Stimulated activated CD8-positive, alpha-beta memory T cell treated with anti-CD3 and anti-CD28 coated beads, Interleukin-15, amount 100 ng/mL, for 1 hour (primary cell): ENCODE measurements around the gene OR6C6.
"Not testable (repeated sequence)": the region's sequence is repeated elsewhere in the genome, so short reads cannot be mapped to it uniquely, and the experiment has no call there.

ENCODE experiments used
- DNase-seq: peaks from one replicate; pipeline ENCODE4 v3.0.0-alpha.2; 2020; ENCODE audit warnings: low read depth

OR6C6 gene

GRCh38 chr12:55296469-55296868 is at the start of gene OR6C6:
TSS of gene OR6C6 (minus strand) at chr12:55296569. CDS start at chr12:55295232, 1,337 bp downstream.
- no peak for DNase-seq

- no peak for DNase-seq
These were observed 39.6 kb upstream of the OR6C6 start for GRCh38 chr12:55336002-55336401.

- no peak for DNase-seq
These were observed 34.1 kb upstream of the OR6C6 start, which contains the start of gene OR6C3 for GRCh38 chr12:55330446-55330845. TSS of gene OR6C3 (plus strand) at chr12:55330746. CDS start at chr12:55331701, 955 bp downstream.

- DNase-seq: not testable (repeated sequence)
These were observed 29.4 kb upstream of the OR6C6 start for GRCh38 chr12:55325801-55326200.

- no peak for DNase-seq
These were observed 23.8 kb upstream of the OR6C6 start for GRCh38 chr12:55320201-55320600.

- DNase-seq: no peak
These were observed 17.7 kb upstream of the OR6C6 start, which contains the start of gene OR6C1 for GRCh38 chr12:55314043-55314442. TSS of gene OR6C1 (plus strand) at chr12:55314343. CDS start at chr12:55320600, 6,257 bp downstream.

GRCh38 chr12:55289999-55290398 is 6.4 kb downstream of the OR6C6 start:
- no peak for DNase-seq

GRCh38 chr12:55280991-55281390 is 15.4 kb downstream of the OR6C6 start:
- no peak for DNase-seq

GRCh38 chr12:55258303-55258702 is 38.1 kb downstream of the OR6C6 start:
- DNase-seq: no peak

GRCh38 chr12:55256831-55257230 is 39.5 kb downstream of the OR6C6 start:
- DNase-seq: no peak

- DNase-seq: no peak
These were observed 43.1 kb downstream of the OR6C6 start for GRCh38 chr12:55253281-55253680.

GRCh38 chr12:55250944-55251343 is 45.4 kb downstream of the OR6C6 start:
- DNase-seq: no peak

- no peak for DNase-seq
These were observed 50.2 kb downstream of the OR6C6 start for GRCh38 chr12:55246159-55246558.

GRCh38 chr12:55244309-55244708 is 52.1 kb downstream of the OR6C6 start, which contains the start of gene OR6C74:
TSS of gene OR6C74 (plus strand) at chr12:55244609. CDS start at chr12:55247288, 2,679 bp downstream.
- DNase-seq: no peak
